Measurements from ENCODE around the gene WNT9A. TPM values are rescaled to one million over a fixed set of nuclear protein-coding genes. Genes with fewer than 3 reads are reported as not detected.

WNT9A gene
- polyA plus RNA-seq, 1 donor from 2014 or later, result 0.57 TPM

- TF ChIP-seq RAD21 (conservative IDR thresholded peaks at IDR 0.05) (no peak), EP300 (conservative IDR thresholded peaks at IDR 0.05; ENCODE audit: poor library complexity, severe bottlenecking) (no peak), CTCF (IDR thresholded peaks at IDR 0.05; ENCODE audit: poor library complexity, severe bottlenecking) (no peak), EZH2 (IDR thresholded peaks at IDR 0.05; ENCODE audit: borderline replicate concordance, insufficient read depth, low read length, poor library complexity, severe bottlenecking) (no peak), MXI1 (conservative IDR thresholded peaks at IDR 0.05; ENCODE audit: poor library complexity, severe bottlenecking) (no peak), SMC3 (conservative IDR thresholded peaks at IDR 0.05; ENCODE audit: poor library complexity) (no peak), TAF1 (IDR thresholded peaks at IDR 0.05; ENCODE audit: low read depth) (no peak), POLR2AphosphoS5 (IDR thresholded peaks at IDR 0.05) (no peak)
- TF ChIP-seq, protein P1, sequence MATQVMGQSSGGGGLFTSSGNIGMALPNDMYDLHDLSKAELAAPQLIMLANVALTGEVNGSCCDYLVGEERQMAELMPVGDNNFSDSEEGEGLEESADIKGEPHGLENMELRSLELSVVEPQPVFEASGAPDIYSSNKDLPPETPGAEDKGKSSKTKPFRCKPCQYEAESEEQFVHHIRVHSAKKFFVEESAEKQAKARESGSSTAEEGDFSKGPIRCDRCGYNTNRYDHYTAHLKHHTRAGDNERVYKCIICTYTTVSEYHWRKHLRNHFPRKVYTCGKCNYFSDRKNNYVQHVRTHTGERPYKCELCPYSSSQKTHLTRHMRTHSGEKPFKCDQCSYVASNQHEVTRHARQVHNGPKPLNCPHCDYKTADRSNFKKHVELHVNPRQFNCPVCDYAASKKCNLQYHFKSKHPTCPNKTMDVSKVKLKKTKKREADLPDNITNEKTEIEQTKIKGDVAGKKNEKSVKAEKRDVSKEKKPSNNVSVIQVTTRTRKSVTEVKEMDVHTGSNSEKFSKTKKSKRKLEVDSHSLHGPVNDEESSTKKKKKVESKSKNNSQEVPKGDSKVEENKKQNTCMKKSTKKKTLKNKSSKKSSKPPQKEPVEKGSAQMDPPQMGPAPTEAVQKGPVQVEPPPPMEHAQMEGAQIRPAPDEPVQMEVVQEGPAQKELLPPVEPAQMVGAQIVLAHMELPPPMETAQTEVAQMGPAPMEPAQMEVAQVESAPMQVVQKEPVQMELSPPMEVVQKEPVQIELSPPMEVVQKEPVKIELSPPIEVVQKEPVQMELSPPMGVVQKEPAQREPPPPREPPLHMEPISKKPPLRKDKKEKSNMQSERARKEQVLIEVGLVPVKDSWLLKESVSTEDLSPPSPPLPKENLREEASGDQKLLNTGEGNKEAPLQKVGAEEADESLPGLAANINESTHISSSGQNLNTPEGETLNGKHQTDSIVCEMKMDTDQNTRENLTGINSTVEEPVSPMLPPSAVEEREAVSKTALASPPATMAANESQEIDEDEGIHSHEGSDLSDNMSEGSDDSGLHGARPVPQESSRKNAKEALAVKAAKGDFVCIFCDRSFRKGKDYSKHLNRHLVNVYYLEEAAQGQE (IDR thresholded peaks at IDR 0.05; ENCODE audit: borderline replicate concordance), result no peak
- Histone ChIP-seq H3K4me3 (ENCODE audit: low read length) (no peak overlapping the region), H3K79me2 (replicated peaks; ENCODE audit: insufficient read depth, low read length) (no peaks in the 10 kb centered on the region), H3K9me3 (ENCODE audit: low read length) (no peaks in the 10 kb centered on the region), H3K4me2 (ENCODE audit: low read length) (no peak overlapping the region), H3K27me3 (ENCODE audit: insufficient read depth, low read depth, low read length) (no peaks in the 10 kb centered on the region), H3F3A (ENCODE audit: insufficient read depth, low read length, poor library complexity, severe bottlenecking) (no peaks in the 10 kb centered on the region), H2AFZ (ENCODE audit: low read depth, low read length) (no peak overlapping the region), H3K9me2 (ENCODE audit: insufficient read depth, low read length) (no peaks in the 10 kb centered on the region), H3K9ac (ENCODE audit: low read length) (no peak overlapping the region), H3K36me3 (ENCODE audit: insufficient read depth, low read length) (no peaks in the 10 kb centered on the region), H3K27ac (ENCODE audit: low read length) (no peak overlapping the region), H4K20me1 (ENCODE audit: insufficient read depth) (no peaks in the 10 kb centered on the region)
Observed at GRCh38 chr1:227920896-227921295, 26.8 kb downstream of the WNT9A start.

GRCh38 chr1:227920426-227920825 lies 27.3 kb downstream of the WNT9A start:
- no peak overlapping the region for H3K27ac ChIP-seq (ENCODE audit: low read length)
- no peaks in the 10 kb centered on the region for H3K9me3 ChIP-seq (ENCODE audit: low read length)
- no peaks in the 10 kb centered on the region for H3K36me3 ChIP-seq (ENCODE audit: insufficient read depth, low read length)
- no peak overlapping the region for H3K4me3 ChIP-seq (ENCODE audit: low read length)
- no peaks in the 10 kb centered on the region for H3K9me2 ChIP-seq (ENCODE audit: insufficient read depth, low read length)
- no peak overlapping the region for H3K4me2 ChIP-seq (ENCODE audit: low read length)
- no peaks in the 10 kb centered on the region for H3K27me3 ChIP-seq (ENCODE audit: insufficient read depth, low read depth, low read length)
- no peaks in the 10 kb centered on the region for H3K79me2 ChIP-seq (replicated peaks; ENCODE audit: insufficient read depth, low read length)
- no peak overlapping the region for H3K9ac ChIP-seq (ENCODE audit: low read length)
- no peak overlapping the region for H2AFZ ChIP-seq (ENCODE audit: low read depth, low read length)
- H3F3A ChIP-seq (ENCODE audit: insufficient read depth, low read length, poor library complexity, severe bottlenecking), result no peaks in the 10 kb centered on the region
- H4K20me1 ChIP-seq (ENCODE audit: insufficient read depth), result no peaks in the 10 kb centered on the region
- TF ChIP-seq TAF1 (IDR thresholded peaks at IDR 0.05; ENCODE audit: low read depth) (no peak), MXI1 (conservative IDR thresholded peaks at IDR 0.05; ENCODE audit: poor library complexity, severe bottlenecking) (no peak), POLR2AphosphoS5 (IDR thresholded peaks at IDR 0.05) (no peak), CTCF (IDR thresholded peaks at IDR 0.05; ENCODE audit: poor library complexity, severe bottlenecking) (no peak), EZH2 (IDR thresholded peaks at IDR 0.05; ENCODE audit: borderline replicate concordance, insufficient read depth, low read length, poor library complexity, severe bottlenecking) (no peak), SMC3 (conservative IDR thresholded peaks at IDR 0.05; ENCODE audit: poor library complexity) (no peak), EP300 (conservative IDR thresholded peaks at IDR 0.05; ENCODE audit: poor library complexity, severe bottlenecking) (no peak)
- TF ChIP-seq, protein P1 (IDR thresholded peaks at IDR 0.05; ENCODE audit: borderline replicate concordance), result no peak

Data from neural cell (in vitro differentiated cells).